ENCODE measurements around the gene LRBA. TPM values are rescaled to one million over a fixed set of nuclear protein-coding genes. Genes with fewer than 3 reads are reported as not detected.

The LRBA gene
- total and polyA plus RNA-seq, 5 donors from 2014 or later = 23.0 to 95.3 (median 25.4) TPM

DNA sequence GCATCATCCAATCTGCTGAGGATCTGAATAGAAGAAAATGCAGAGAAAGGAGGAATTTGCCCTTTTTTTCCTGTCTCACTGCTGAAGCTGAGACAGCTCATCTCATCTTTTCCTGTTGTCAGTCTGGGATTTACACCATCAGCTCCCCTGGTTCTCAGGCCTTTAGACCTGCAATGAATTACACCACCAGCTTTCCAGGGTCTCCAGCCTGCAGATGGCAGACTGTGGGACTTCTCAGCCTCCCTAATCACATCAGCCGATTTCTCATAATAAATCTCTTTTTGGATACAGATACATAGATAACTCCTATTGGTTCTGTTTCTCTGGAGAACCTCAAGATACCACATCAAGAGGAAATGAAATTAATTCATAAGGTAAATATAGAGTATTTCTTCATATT, 567.7 kb downstream of the LRBA start:
- Mint-ChIP-seq H3K4me1 (peaks cover 0 to 3% (median 0%) of the 10 kb centered on the region in 4 donors), H3K36me3 (peaks cover 18% of the 10 kb centered on the region), H3K27ac (no peak overlapping the region), H3K9me3 (peaks cover 0 to 2% (median 0%) of the 10 kb centered on the region in 7 donors), H3K27me3 (no peaks in the 10 kb centered on the region), H3K4me3 (no peak overlapping the region)
- H3K27ac ChIP-seq (ENCODE audit: insufficient read depth, low read length, poor library complexity, severe bottlenecking) = no peak overlapping the region
- no peak for DNase-seq
- no peaks in the 10 kb centered on the region for H3K36me3 ChIP-seq (ENCODE audit: control insufficient read depth, insufficient read depth, low read length)
- no peaks in the 10 kb centered on the region for H3K4me1 ChIP-seq (ENCODE audit: control insufficient read depth, insufficient read depth, low read length, poor library complexity, severe bottlenecking)
- H3K9me3 ChIP-seq (ENCODE audit: control insufficient read depth in 2 of 2, low read length in 2 of 2) = no peaks in the 10 kb centered on the region
- H3K4me3 ChIP-seq (ENCODE audit: low read depth, low read length) = no peak overlapping the region
- H3K27me3 ChIP-seq (ENCODE audit: control insufficient read depth, insufficient read depth, low read length) = no peaks in the 10 kb centered on the region
- ATAC-seq (ENCODE audit: low read depth in 2 of 2) = no peak

DNA sequence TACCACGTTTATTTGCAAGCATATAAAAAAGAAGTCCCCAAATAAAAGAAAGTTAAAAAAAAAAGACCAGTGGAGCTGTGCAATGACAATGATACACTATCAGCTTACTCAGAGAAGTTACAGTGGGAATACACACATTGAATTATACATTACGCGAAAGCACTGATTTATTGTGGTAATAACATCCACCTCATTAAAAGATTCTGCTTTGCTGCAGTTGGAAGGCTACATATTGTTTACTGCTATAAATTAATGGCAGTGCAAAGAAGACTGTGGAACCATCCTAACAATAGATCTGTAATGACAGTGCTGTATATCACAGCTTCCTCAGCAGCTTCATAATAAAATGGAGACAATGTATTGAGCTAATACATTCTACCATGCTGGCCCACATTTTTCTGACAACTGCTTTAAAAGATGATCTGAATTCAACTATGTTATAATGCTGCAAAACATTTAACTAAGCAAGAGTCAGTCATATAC, 575.6 kb downstream of the LRBA start:
- no peak for ATAC-seq (ENCODE audit: low read depth in 2 of 2)

DNA sequence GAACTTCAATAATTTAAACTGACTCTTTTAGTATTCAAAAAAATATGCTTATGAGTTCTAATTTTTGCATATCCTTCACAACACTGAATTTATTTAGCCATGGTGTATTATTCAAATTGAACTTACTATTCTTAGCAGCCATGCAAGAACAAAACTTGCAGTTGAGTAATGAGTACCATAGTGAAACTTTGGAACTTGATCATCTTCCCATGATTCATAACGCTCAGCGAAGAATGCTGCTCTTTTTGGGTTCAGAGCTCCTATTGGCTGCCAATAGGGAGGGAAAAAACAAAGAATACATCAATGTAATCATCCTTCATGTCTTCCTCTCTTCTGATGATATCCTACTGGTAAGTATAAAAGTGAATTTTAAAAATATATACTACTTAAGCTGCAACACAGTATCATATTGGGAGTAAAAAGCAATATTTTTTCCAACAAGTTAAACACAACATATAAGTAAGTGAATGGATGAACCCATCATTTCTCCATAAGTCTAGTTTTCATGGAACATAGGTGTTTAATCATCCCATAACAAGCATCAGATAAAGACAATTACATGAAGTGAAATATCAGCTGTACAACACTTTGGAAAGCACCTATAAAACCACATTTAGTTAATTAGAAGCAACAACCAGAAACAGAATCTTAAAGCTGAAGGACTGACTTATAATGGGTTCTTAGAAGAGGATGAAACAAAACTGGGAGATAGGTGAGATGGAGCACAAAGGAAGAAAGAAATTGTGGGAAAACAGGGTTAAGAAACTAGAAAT, 578.3 kb downstream of the LRBA start:
- no peaks in the 10 kb centered on the region for H3K9me3 ChIP-seq (ENCODE audit: control insufficient read depth in 2 of 2, low read length in 2 of 2)
- no peak overlapping the region for H3K27ac ChIP-seq (ENCODE audit: insufficient read depth, low read length, poor library complexity, severe bottlenecking)
- H3K4me3 Mint-ChIP-seq = no peak overlapping the region
- peaks cover 8% of the 10 kb centered on the region for H3K36me3 ChIP-seq (ENCODE audit: control insufficient read depth, insufficient read depth, low read length)
- H3K27me3 ChIP-seq (ENCODE audit: control insufficient read depth, insufficient read depth, low read length) = no peaks in the 10 kb centered on the region
- no peaks in the 10 kb centered on the region for H3K4me1 ChIP-seq (ENCODE audit: control insufficient read depth, insufficient read depth, low read length, poor library complexity, severe bottlenecking)
- no peak overlapping the region for H3K4me3 ChIP-seq (ENCODE audit: low read depth, low read length)
- peaks cover 0 to 2% (median 0%) of the 10 kb centered on the region in 7 donors for H3K9me3 Mint-ChIP-seq
- H3K27me3 Mint-ChIP-seq = no peaks in the 10 kb centered on the region
- H3K36me3 Mint-ChIP-seq = peaks cover 23% of the 10 kb centered on the region
- peaks cover 0 to 12% (median 4%) of the 10 kb centered on the region in 4 donors for H3K4me1 Mint-ChIP-seq
- no peak for DNase-seq
- H3K27ac Mint-ChIP-seq = no peak overlapping the region
- no peak for ATAC-seq (ENCODE audit: low read depth in 2 of 2)

More for the DNA sequence above, 575.6 kb downstream of the LRBA start:
- no peak overlapping the region for H3K27ac Mint-ChIP-seq
- H3K4me3 Mint-ChIP-seq = no peak overlapping the region
- Histone ChIP-seq H3K4me3 (ENCODE audit: low read depth, low read length) (no peak overlapping the region), H3K27me3 (ENCODE audit: control insufficient read depth, insufficient read depth, low read length) (no peaks in the 10 kb centered on the region), H3K4me1 (ENCODE audit: control insufficient read depth, insufficient read depth, low read length, poor library complexity, severe bottlenecking) (no peaks in the 10 kb centered on the region), H3K27ac (ENCODE audit: insufficient read depth, low read length, poor library complexity, severe bottlenecking) (no peak overlapping the region), H3K36me3 (ENCODE audit: control insufficient read depth, insufficient read depth, low read length) (peaks cover 6% of the 10 kb centered on the region), H3K9me3 (ENCODE audit: control insufficient read depth in 2 of 2, low read length in 2 of 2) (no peaks in the 10 kb centered on the region)
- no peak for DNase-seq
- H3K36me3 Mint-ChIP-seq = peaks cover 15% of the 10 kb centered on the region
- H3K9me3 Mint-ChIP-seq = peaks cover 0 to 2% (median 0%) of the 10 kb centered on the region in 7 donors
- no peaks in the 10 kb centered on the region for H3K27me3 Mint-ChIP-seq
- peaks cover 0 to 5% (median under 1%) of the 10 kb centered on the region in 4 donors for H3K4me1 Mint-ChIP-seq

DNA sequence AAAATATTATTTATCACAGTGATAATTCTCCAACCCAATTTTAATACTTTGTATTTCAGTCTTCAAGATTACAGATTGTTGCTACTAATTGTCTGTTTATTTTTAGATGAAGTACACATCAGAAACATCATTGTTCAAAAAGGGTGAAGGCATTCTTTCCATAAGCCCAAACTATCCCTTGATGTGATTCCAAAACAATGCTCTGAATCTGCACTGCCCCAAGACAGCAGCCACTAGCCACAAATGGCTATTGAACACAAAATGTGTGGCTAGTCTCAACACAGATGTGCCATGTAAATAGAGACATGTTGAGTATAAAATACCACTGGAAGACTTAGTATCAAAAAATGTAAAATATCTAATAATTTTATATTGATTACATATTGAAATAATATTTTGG, 583.9 kb downstream of the LRBA start:
- no peaks in the 10 kb centered on the region for H3K9me3 ChIP-seq (ENCODE audit: control insufficient read depth in 2 of 2, low read length in 2 of 2)
- DNase-seq = no peak
- Mint-ChIP-seq H3K4me1 (peaks cover 0 to 17% (median 6%) of the 10 kb centered on the region in 4 donors), H3K27me3 (no peaks in the 10 kb centered on the region), H3K4me3 (no peak overlapping the region), H3K27ac (no peak overlapping the region), H3K9me3 (peaks cover 0 to 2% (median 0%) of the 10 kb centered on the region in 7 donors), H3K36me3 (peaks cover 22% of the 10 kb centered on the region)
- no peak for ATAC-seq (ENCODE audit: low read depth in 2 of 2)
- peaks cover 8% of the 10 kb centered on the region for H3K36me3 ChIP-seq (ENCODE audit: control insufficient read depth, insufficient read depth, low read length)
- H3K27ac ChIP-seq (ENCODE audit: insufficient read depth, low read length, poor library complexity, severe bottlenecking) = no peak overlapping the region
- H3K27me3 ChIP-seq (ENCODE audit: control insufficient read depth, insufficient read depth, low read length) = no peaks in the 10 kb centered on the region
- H3K4me3 ChIP-seq (ENCODE audit: low read depth, low read length) = no peak overlapping the region
- no peaks in the 10 kb centered on the region for H3K4me1 ChIP-seq (ENCODE audit: control insufficient read depth, insufficient read depth, low read length, poor library complexity, severe bottlenecking)

- H3K27me3 Mint-ChIP-seq = no peaks in the 10 kb centered on the region
- no peak for ATAC-seq (ENCODE audit: low read depth in 2 of 2)
These were observed 589.9 kb downstream of the LRBA start for GRCh38 chr4:150425161-150425560.

GRCh38 chr4:150423503-150423902, 591.6 kb downstream of the LRBA start:
- no peak overlapping the region for H3K4me3 ChIP-seq (ENCODE audit: low read depth, low read length)
- H3K36me3 ChIP-seq (ENCODE audit: control insufficient read depth, insufficient read depth, low read length) = peaks cover 3% of the 10 kb centered on the region
- H3K9me3 ChIP-seq (ENCODE audit: control insufficient read depth in 2 of 2, low read length in 2 of 2) = no peaks in the 10 kb centered on the region
- peaks cover 16% of the 10 kb centered on the region for H3K36me3 Mint-ChIP-seq
- no peak overlapping the region for H3K4me3 Mint-ChIP-seq
- no peaks in the 10 kb centered on the region for H3K4me1 ChIP-seq (ENCODE audit: control insufficient read depth, insufficient read depth, low read length, poor library complexity, severe bottlenecking)
- ATAC-seq (ENCODE audit: low read depth in 2 of 2) (no peak), DNase-seq (no peak)
- no peaks in the 10 kb centered on the region for H3K27me3 ChIP-seq (ENCODE audit: control insufficient read depth, insufficient read depth, low read length)
- H3K27me3 Mint-ChIP-seq = no peaks in the 10 kb centered on the region
- no peak overlapping the region for H3K27ac Mint-ChIP-seq
- H3K4me1 Mint-ChIP-seq = peaks cover 0 to 3% (median 3%) of the 10 kb centered on the region in 4 donors
- H3K9me3 Mint-ChIP-seq = no peaks in the 10 kb centered on the region
- H3K27ac ChIP-seq (ENCODE audit: insufficient read depth, low read length, poor library complexity, severe bottlenecking) = no peak overlapping the region

More at GRCh38 chr4:150425161-150425560, 589.9 kb downstream of the LRBA start:
- Mint-ChIP-seq H3K4me3 (no peak overlapping the region), H3K4me1 (peaks cover 0 to 5% (median 4%) of the 10 kb centered on the region in 4 donors), H3K9me3 (no peaks in the 10 kb centered on the region), H3K27ac (no peak overlapping the region), H3K36me3 (peaks cover 13% of the 10 kb centered on the region)
- Histone ChIP-seq H3K4me1 (ENCODE audit: control insufficient read depth, insufficient read depth, low read length, poor library complexity, severe bottlenecking) (no peaks in the 10 kb centered on the region), H3K4me3 (ENCODE audit: low read depth, low read length) (no peak overlapping the region), H3K36me3 (ENCODE audit: control insufficient read depth, insufficient read depth, low read length) (peaks cover 3% of the 10 kb centered on the region), H3K9me3 (ENCODE audit: control insufficient read depth in 2 of 2, low read length in 2 of 2) (no peaks in the 10 kb centered on the region), H3K27me3 (ENCODE audit: control insufficient read depth, insufficient read depth, low read length) (no peaks in the 10 kb centered on the region), H3K27ac (ENCODE audit: insufficient read depth, low read length, poor library complexity, severe bottlenecking) (no peak overlapping the region)
- no peak for DNase-seq

DNA sequence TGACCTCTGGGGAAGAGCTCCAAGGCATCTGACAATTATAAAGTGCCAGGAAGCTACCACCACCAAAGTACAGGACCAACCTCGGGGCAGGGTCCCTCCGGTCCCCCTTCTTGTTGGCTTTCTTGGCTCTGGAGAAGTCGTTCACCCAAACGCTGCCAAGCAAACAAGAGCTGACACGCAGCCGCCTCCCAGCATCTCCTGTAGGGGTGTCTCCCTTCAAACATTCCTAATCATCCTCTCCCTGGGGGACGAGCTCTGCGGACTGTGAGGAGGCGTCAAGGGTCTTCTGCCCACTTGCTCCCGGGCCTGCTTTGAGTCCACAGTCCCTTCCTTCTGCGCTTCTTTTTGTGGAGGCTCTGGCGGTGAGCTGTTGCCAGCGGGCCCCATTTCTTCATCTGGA, 592.0 kb downstream of the LRBA start:
- Histone ChIP-seq H3K4me1 (ENCODE audit: control insufficient read depth, insufficient read depth, low read length, poor library complexity, severe bottlenecking) (no peaks in the 10 kb centered on the region), H3K4me3 (ENCODE audit: low read depth, low read length) (no peak overlapping the region), H3K36me3 (ENCODE audit: control insufficient read depth, insufficient read depth, low read length) (peaks cover 3% of the 10 kb centered on the region), H3K9me3 (ENCODE audit: control insufficient read depth in 2 of 2, low read length in 2 of 2) (no peaks in the 10 kb centered on the region), H3K27ac (ENCODE audit: insufficient read depth, low read length, poor library complexity, severe bottlenecking) (no peak overlapping the region), H3K27me3 (ENCODE audit: control insufficient read depth, insufficient read depth, low read length) (no peaks in the 10 kb centered on the region)
- Mint-ChIP-seq H3K36me3 (peaks cover 17% of the 10 kb centered on the region), H3K27me3 (no peaks in the 10 kb centered on the region), H3K4me1 (no peaks in the 10 kb centered on the region), H3K4me3 (no peak overlapping the region), H3K9me3 (no peaks in the 10 kb centered on the region), H3K27ac (no peak overlapping the region)
- ATAC-seq (ENCODE audit: low read depth in 2 of 2) (no peak), DNase-seq (no peak)

DNA sequence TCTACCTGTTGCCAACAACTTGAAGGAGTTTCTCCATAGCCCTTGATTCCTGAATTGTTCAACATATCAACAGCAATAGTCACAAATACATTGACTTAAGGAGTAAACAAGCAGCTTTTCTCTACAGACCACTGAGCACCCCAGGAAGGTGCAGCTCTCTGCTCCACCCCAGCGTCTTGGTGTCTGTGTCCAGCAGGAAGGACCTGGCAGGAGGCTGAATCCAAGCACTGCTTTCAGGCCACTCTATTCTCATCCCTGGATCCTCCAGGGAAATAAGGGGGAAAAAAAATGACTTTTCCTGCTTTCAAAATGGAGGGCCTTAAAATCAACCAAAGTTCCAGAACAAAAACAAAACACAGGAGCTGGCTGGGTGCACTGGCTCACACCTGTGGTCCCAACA, 593.5 kb downstream of the LRBA start:
- H3K27me3 ChIP-seq (ENCODE audit: control insufficient read depth, insufficient read depth, low read length) = no peaks in the 10 kb centered on the region
- Mint-ChIP-seq H3K27ac (no peak overlapping the region), H3K36me3 (peaks cover 17% of the 10 kb centered on the region), H3K4me1 (no peaks in the 10 kb centered on the region), H3K4me3 (no peak overlapping the region), H3K27me3 (no peaks in the 10 kb centered on the region), H3K9me3 (no peaks in the 10 kb centered on the region)
- DNase-seq (no peak), ATAC-seq (ENCODE audit: low read depth in 2 of 2) (no peak)
- H3K4me1 ChIP-seq (ENCODE audit: control insufficient read depth, insufficient read depth, low read length, poor library complexity, severe bottlenecking) = no peaks in the 10 kb centered on the region
- H3K27ac ChIP-seq (ENCODE audit: insufficient read depth, low read length, poor library complexity, severe bottlenecking) = no peak overlapping the region
- H3K9me3 ChIP-seq (ENCODE audit: control insufficient read depth in 2 of 2, low read length in 2 of 2) = no peaks in the 10 kb centered on the region
- no peak overlapping the region for H3K4me3 ChIP-seq (ENCODE audit: low read depth, low read length)
- H3K36me3 ChIP-seq (ENCODE audit: control insufficient read depth, insufficient read depth, low read length) = peaks cover 3% of the 10 kb centered on the region

All from CD4-positive, CD25-positive, alpha-beta regulatory T cell (primary cell).